GM18508 (cell line): ENCODE data around the gene TMSB4X.

Experiments
- ATAC-seq: cut with Tn5 transposase; IDR thresholded peaks from one replicate; pipeline ENCODE4 v1.9.1; 2021; ENCODE audit warnings: moderate number of reproducible peaks; ENCODE audit not compliant: insufficient read depth, unreplicated experiment

TMSB4X gene

GRCh38 chrX:12992544-12993118 is 17.7 kb downstream of the TMSB4X start:
- ATAC-seq, result no peak

GRCh38 chrX:12993826-12994225 is 18.9 kb downstream of the TMSB4X start:
- no peak for ATAC-seq

GRCh38 chrX:12994321-12994720 is 19.4 kb downstream of the TMSB4X start:
- ATAC-seq, result no peak

GRCh38 chrX:12996934-12997435 is 22.1 kb downstream of the TMSB4X start:
- no peak for ATAC-seq

DNA sequence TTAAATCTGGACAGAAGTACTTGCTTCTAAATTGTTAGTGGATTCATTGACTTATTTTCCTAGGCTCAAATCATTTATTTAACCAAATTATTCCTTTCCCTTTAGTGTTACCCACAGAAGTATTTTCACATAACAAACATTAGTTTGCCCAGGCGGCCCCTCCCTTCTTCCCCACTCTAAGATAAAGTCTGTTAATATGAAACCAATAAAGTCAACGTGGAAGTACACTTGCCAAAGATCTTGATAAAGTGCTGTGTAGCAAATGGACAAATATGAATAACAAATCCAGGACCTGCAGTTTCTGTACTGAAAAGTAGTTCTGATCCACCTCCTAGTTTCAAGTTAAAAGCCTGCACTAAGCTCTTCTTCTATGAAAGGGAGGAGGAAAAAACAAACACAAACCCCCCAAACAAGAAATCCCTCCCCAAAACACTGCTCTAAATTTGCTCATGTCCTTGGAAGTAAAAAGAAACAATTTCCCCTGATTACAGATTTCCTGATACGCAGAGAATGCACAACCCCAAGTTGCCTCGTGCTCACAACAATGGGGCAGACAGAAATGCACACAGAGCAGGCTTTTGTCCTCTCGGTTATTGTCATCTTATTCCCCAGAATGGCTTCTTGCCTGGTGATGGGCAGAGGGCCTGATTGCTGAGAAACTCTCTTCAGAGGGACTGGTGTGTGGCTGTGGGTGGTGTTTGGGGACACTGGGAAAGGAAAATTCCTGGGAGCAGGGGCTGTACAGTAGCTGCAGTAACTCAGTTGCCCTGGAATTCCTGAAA is 23.2 kb downstream of the TMSB4X start:
- ATAC-seq, result no peak

DNA sequence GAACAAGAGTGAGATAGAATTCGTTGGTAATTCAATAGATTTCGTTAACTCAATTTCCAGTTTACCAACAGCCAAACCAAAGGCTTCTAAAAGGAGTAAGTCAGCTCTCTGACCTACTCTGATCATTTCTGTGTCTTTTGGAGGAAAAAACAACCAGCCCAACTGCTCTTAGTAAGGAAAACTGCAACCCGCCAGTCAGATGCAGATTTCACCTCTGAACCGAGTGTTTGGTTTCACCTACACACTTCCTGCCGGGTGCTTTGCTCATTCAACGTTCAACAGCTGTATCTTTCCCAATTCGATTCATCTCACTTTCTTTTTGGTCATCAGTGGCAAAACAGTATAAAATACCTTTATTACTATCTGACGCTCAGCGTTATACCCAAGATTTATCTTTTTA is 24.5 kb downstream of the TMSB4X start:
- peak; percentile 38 for ATAC-seq

- ATAC-seq, result no peak
These were observed 25.4 kb downstream of the TMSB4X start for GRCh38 chrX:13000301-13000811.

- ATAC-seq, result no peak
These were observed 26.2 kb downstream of the TMSB4X start for GRCh38 chrX:13001097-13001496.

- ATAC-seq, result no peak
These were observed 27.2 kb downstream of the TMSB4X start for GRCh38 chrX:13001961-13002671.

DNA sequence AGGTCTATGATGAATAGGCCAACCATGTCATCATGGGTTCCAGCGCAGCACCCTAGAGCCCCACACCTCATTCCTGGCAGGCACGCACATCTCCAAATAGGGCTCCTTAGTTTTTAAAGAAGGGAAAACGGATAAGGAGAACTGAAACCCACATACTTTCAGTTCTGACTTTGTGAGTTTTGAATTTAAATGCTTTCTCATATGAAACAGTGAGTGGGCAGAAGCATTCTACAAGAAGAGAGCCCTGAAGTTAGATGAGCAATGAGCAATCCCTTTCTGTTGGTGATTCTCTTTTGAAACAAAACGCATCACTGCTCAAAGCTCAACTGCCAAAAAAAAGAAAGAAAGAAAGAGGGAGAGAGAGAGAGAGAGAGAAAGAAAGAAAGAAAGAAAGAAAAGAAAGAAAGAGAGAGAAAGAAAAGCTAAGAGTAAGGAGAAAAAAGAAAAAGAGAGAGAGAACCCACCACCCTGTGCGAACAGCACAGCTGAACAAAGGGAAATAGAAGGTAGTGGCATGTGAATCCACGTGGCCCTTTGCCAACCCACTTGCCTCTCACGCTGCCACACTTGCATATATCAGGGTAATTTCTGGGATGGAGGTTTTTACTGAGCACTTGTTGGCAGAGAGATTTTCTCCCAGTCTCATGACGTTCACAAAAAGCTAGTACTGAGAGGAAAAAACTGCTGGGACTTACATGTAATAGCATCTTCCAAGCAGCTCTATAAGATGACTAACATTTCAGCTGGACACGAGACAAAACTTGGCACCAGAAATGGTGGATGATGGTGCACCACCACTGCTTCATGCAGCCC is 31.0 kb downstream of the TMSB4X start:
- peak; percentile 29 for ATAC-seq

DNA sequence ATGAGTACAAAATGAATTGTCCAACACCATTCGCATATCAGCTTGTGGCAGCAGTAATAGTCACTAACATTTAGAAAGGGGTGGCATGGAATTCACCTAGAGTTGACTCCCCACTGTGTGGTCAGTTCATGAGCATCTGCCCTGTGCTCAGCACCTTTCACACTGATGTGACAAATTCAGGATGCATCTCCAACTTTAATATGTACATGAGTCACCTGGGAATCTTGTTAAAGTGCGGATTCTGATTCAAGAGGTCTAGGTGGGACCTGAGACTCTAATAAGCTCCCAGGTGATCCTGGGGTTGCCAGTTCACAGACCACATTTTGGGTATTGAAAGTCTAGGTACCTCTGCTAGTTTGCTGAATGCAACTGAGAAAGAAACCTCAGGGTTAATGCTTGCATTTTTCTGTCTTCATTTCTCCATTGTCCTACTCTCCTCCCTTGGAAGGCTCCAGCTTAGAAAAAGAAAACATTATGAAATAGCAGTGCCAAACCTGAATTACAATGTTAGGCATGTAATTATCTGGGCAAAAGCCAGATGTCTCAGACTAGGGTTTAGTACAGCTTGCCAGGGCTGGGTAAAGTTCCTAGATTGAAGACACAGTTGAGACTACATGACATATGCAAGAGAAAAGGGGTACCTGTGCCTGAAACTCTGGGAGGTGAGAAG is 32.7 kb downstream of the TMSB4X start:
- ATAC-seq, result no peak

- no peak for ATAC-seq
These were observed 33.3 kb downstream of the TMSB4X start for GRCh38 chrX:13008189-13008533.

DNA sequence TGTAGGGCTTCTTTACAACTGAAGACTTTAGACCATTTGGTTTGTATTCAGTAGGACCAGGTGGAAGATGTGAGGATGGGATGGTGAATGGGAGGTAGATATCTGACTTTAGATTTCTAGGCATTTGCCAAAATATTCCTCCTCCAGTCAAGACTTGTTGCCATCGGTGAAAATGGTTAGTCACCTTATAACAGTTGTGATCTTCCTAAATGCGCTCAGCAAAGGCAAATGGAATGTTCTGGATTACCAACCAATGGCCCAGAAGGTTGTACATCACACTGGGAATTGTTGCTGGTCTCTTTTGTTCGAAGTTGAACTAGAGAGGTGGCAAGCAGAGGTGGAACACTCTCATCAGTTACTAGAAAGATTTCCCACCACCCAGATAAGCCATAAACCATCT is 33.9 kb downstream of the TMSB4X start:
- ATAC-seq, result no peak

DNA sequence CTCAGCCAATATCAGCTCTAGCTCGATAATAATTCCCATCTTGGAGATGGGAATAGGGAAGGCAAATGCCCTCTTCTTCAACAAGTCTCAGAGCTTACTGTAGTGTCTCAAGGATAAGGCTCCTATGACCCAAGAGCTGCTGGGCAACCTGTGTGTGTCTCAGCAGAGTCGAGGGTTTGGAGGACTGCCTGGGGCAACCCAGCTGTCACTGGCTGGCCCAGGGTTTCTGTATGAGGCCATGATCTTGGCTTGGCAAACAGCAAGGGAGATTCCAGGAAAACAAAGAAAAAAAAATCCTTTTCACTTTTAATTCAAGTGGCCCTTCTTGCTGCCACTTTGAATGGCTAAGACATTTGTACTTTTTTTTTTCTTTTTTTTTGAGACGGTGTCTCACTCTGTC is 34.4 kb downstream of the TMSB4X start:
- ATAC-seq, result no peak

DNA sequence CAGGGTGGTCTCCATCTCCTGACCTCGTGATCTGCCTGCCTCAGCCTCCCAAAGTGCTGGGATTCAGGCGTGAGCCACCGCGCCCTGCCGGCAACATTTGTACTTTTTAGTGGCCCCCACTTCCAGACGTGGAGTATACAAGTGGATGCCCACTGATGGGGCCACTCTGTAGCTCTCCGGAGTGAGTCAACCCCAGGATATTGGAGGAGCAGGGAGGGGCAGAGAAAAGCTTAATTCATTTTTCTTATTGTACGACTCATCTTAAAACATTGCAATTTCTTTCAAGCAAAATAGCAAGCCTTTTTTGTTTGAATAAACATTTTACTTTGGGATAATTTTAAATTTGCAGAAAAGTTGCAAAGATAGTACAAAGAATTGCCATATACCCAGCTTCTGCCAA is 34.9 kb downstream of the TMSB4X start:
- ATAC-seq, result no peak

DNA sequence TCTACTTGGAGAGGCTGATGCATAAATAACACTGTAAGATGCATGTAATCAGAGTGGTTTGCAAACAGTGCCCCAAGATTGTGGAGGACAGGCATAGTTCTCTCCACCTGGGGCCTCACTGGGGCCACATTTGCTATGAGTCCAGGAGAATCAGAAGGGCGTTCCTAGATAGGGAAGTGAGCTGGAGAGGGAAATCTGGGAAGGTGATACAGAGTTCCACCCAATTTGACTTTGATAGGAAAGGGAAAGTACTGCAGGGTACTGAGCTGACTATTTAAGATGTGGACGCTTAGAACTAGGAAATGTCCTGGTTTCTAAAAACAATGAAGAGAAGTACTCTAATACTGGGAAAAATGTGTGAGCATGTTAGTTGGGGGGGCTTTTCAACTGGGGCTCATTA is 35.6 kb downstream of the TMSB4X start:
- ATAC-seq, result no peak

- peak; percentile 71 for ATAC-seq
These were observed 38.6 kb downstream of the TMSB4X start for GRCh38 chrX:13013363-13014110.

GRCh38 chrX:13014111-13015096 is 39.5 kb downstream of the TMSB4X start:
- no peak for ATAC-seq
